CD4-positive, CD25-positive, alpha-beta regulatory T cell (primary cell): ENCODE measurements around the gene SMURF1. TPM values are rescaled to one million over a fixed set of nuclear protein-coding genes. Genes with fewer than 3 reads are reported as not detected.
A peak's percentile ranks its signal among the peaks of the same experiment; 100 is the strongest.

Source experiments
- ATAC-seq, 2 donors: fragments of 150-1000 bp; cut with Tn5 transposase; one replicate each; pipeline ENCODE4 v1.10.0; 2021; ENCODE audit warnings: low read depth in 2 of 2, moderate number of reproducible peaks in 2 of 2, moderate library complexity in 1 of 2
- DNase-seq, 3 donors: peaks; one replicate each; pipeline versions ENCODE4 v3.0.0 to v3.0.0-alpha.2; 2012 to 2022; ENCODE audit warnings: mixed read lengths in 1 of 3
- H3K27ac ChIP-seq: one replicate; pipeline ENCODE4 v1.7.0; 2013; ENCODE audit warnings: mild to moderate bottlenecking, low read length; ENCODE audit not compliant: insufficient read depth, poor library complexity, severe bottlenecking
- H3K27me3 ChIP-seq: one replicate; pipeline ENCODE4 v1.7.0; 2013; ENCODE audit warnings: low read length; ENCODE audit not compliant: control insufficient read depth, insufficient read depth
- H3K36me3 ChIP-seq: one replicate; pipeline ENCODE4 v1.7.0; 2013; ENCODE audit warnings: mild to moderate bottlenecking, low read length, moderate library complexity; ENCODE audit not compliant: control insufficient read depth, insufficient read depth
- H3K4me1 ChIP-seq: 2 replicates; pipeline ENCODE4 v1.7.0; 2013; ENCODE audit warnings: mild to moderate bottlenecking, low read length; ENCODE audit not compliant: insufficient read depth, control insufficient read depth, poor library complexity, severe bottlenecking
- H3K4me3 ChIP-seq: one replicate; pipeline ENCODE4 v1.7.0; 2013; ENCODE audit warnings: low read depth, mild to moderate bottlenecking, low read length, moderate library complexity
- H3K9me3 ChIP-seq, 2 experiments: 1 replicate in 1 of 2; 2 replicates in 1 of 2; pipeline ENCODE4 v1.7.0; 2013; ENCODE audit warnings: low read length in 2 of 2, mild to moderate bottlenecking in 1 of 2, moderate library complexity in 1 of 2; ENCODE audit not compliant: control insufficient read depth in 2 of 2
- H3K27ac Mint-ChIP-seq, 3 donors: one replicate each; pipeline ENCODE4 v1.8.0; 2020 to 2022; ENCODE audit warnings: mild to moderate bottlenecking in 3 of 3, mixed read lengths in 3 of 3, moderate library complexity in 2 of 3
- H3K27me3 Mint-ChIP-seq: one replicate; pipeline ENCODE4 v1.8.0; 2022; ENCODE audit warnings: mild to moderate bottlenecking, mixed read lengths
- H3K36me3 Mint-ChIP-seq: one replicate; pipeline ENCODE4 v1.8.0; 2020; ENCODE audit warnings: mixed read lengths
- H3K4me1 Mint-ChIP-seq, 4 donors: one replicate each; pipeline ENCODE4 v1.8.0; 2020 to 2022; ENCODE audit warnings: mixed read lengths in 4 of 4, mild to moderate bottlenecking in 1 of 4
- H3K4me3 Mint-ChIP-seq, 4 donors: one replicate each; pipeline ENCODE4 v1.8.0; 2020 to 2022; ENCODE audit warnings: mild to moderate bottlenecking in 4 of 4, mixed read lengths in 4 of 4, moderate library complexity in 3 of 4
- H3K9me3 Mint-ChIP-seq, 7 donors: one replicate each; pipeline ENCODE4 v1.8.0; 2020 to 2022; ENCODE audit warnings: mixed read lengths in 7 of 7, mild to moderate bottlenecking in 3 of 7, moderate library complexity in 2 of 7
- polyA plus RNA-seq, 4 donors: library from polyadenylated mRNA; unstranded; fragments of 300-500 nt; fragmentation: Illumina TruSeq; gene quantifications; one replicate each; pipeline ENCODE4 v1.2.3, GENCODE V29; 2021
- total RNA-seq: library from RNA; stranded (reverse); gene quantifications from one replicate; pipeline ENCODE4 v1.2.3, GENCODE V29; 2022

SMURF1 gene
- total and polyA plus RNA-seq, 5 donors from 2014 or later: 1.3 to 35.3 (median 1.7) TPM

DNA sequence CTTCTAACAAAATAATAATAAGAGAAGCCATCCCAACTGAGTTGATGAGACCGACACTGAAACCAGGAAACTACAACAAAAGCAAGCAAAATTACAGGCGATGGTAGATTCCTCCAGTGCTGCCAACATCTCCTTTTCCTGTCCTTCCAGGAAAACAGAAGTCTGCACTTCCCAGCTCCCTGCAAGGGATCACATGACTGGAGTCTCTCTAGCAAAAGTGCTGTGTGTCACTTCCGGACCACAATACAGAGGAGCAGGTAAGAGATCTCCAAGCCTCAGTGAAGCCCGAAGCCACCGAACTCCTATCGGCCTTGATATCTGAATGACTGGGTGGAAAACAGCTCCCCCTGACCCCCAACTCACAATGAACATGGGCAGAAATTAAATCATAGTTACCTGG, 63.2 kb downstream of the SMURF1 start:
- Mint-ChIP-seq H3K4me3 (no peak overlapping the region), H3K27ac (no peak overlapping the region), H3K9me3 (no peaks in the 10 kb centered on the region), H3K36me3 (peaks cover 16% of the 10 kb centered on the region), H3K27me3 (no peaks in the 10 kb centered on the region), H3K4me1 (peaks cover 26 to 50% (median 31%) of the 10 kb centered on the region in 4 donors)
- Histone ChIP-seq H3K27ac (no peak overlapping the region), H3K36me3 (no peaks in the 10 kb centered on the region), H3K4me3 (no peak overlapping the region), H3K4me1 (no peaks in the 10 kb centered on the region), H3K27me3 (no peaks in the 10 kb centered on the region), H3K9me3 (no peaks in the 10 kb centered on the region)
- no peak for ATAC-seq
- no peak for DNase-seq

DNA sequence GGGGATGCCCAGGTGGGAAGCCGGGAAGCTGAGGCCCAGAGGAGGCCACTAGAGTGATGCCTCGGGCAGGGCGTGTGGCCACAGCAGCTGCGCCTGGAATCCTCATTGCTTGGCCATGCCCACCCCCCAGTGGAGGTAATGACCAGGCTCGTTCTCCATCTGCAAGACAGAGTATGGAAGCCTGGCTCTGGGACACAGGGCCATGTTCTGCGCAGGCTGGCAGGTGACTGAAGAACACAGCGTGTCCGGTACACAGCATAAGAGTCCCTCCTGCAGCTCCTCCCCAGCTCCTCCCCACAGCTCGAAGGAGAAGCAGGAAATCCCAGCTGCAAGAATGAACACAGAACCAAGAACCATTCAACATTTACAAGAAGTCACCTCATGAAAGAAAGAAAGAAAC, 64.8 kb downstream of the SMURF1 start:
- Mint-ChIP-seq H3K36me3 (peaks cover 9% of the 10 kb centered on the region), H3K4me3 (no peak overlapping the region), H3K27me3 (no peaks in the 10 kb centered on the region), H3K27ac (peak overlapping the region; percentile 11 to 77 (median 41)), H3K9me3 (no peaks in the 10 kb centered on the region), H3K4me1 (peaks cover 20 to 48% (median 33%) of the 10 kb centered on the region in 4 donors)
- no peaks in the 10 kb centered on the region for H3K4me1 ChIP-seq
- H3K36me3 ChIP-seq: no peaks in the 10 kb centered on the region
- H3K27me3 ChIP-seq: no peaks in the 10 kb centered on the region
- H3K27ac ChIP-seq: no peak overlapping the region
- ATAC-seq (no peak), DNase-seq (peak in 1 of 3 donors; percentile 54)
- H3K4me3 ChIP-seq: no peak overlapping the region
- H3K9me3 ChIP-seq: no peaks in the 10 kb centered on the region

DNA sequence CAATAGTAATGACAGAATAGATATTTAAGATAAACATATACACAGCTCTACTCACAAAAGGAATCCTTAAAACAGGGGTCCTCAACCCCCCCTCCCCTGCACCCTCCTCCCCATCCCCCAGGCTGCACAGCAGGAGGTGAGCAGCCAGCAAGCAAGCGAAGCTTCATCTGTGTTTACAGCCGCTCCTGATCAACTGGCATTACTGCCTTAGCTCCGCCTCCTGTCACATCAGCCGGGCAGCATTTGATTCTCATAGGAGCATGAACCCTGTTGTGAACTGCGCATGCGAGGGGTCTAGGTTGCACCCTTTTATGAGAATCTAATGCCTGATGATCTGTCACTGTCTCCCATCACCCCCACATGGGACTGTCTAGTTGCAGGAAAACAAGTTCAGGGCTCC, 65.5 kb downstream of the SMURF1 start:
- Histone ChIP-seq H3K36me3 (no peaks in the 10 kb centered on the region), H3K9me3 (no peaks in the 10 kb centered on the region), H3K4me3 (no peak overlapping the region), H3K27ac (no peak overlapping the region), H3K27me3 (no peaks in the 10 kb centered on the region), H3K4me1 (no peaks in the 10 kb centered on the region)
- H3K27ac Mint-ChIP-seq: no peak overlapping the region
- H3K27me3 Mint-ChIP-seq: no peaks in the 10 kb centered on the region
- DNase-seq (no peak), ATAC-seq (no peak)
- H3K9me3 Mint-ChIP-seq: no peaks in the 10 kb centered on the region
- H3K36me3 Mint-ChIP-seq: peaks cover 9% of the 10 kb centered on the region
- H3K4me1 Mint-ChIP-seq: peaks cover 18 to 42% (median 32%) of the 10 kb centered on the region in 4 donors
- H3K4me3 Mint-ChIP-seq: no peak overlapping the region

DNA sequence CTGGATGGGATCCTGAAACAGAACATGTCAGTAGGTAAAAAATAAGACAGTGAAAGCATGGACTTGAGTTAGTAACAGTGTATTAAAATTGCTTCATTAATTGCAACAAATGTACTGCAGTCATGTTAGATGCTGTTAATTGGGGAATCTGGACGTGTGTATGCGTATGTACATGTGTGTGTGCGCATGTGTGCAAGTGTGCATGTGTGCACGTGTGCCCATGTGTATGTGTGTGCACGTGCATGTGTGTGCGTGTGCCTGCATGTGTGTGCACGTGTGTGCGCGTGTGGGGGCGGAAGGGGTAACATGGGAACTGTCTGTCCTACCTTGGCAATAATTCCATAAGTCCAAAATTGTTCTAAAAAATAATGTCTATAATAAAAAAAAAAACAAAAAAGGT, 67.3 kb downstream of the SMURF1 start:
- Mint-ChIP-seq H3K4me1 (peaks cover 13 to 31% (median 27%) of the 10 kb centered on the region in 4 donors), H3K27ac (peak overlapping the region in 1 of 3 donors; percentile 48), H3K36me3 (peaks cover 9% of the 10 kb centered on the region), H3K4me3 (peak overlapping the region in 1 of 4 donors; percentile 2), H3K27me3 (no peaks in the 10 kb centered on the region), H3K9me3 (no peaks in the 10 kb centered on the region)
- no peaks in the 10 kb centered on the region for H3K9me3 ChIP-seq
- no peak overlapping the region for H3K4me3 ChIP-seq
- no peak overlapping the region for H3K27ac ChIP-seq
- H3K36me3 ChIP-seq: no peaks in the 10 kb centered on the region
- DNase-seq (peak in 1 of 3 donors; percentile 4), ATAC-seq (no peak)
- no peaks in the 10 kb centered on the region for H3K4me1 ChIP-seq
- H3K27me3 ChIP-seq: no peaks in the 10 kb centered on the region

DNA sequence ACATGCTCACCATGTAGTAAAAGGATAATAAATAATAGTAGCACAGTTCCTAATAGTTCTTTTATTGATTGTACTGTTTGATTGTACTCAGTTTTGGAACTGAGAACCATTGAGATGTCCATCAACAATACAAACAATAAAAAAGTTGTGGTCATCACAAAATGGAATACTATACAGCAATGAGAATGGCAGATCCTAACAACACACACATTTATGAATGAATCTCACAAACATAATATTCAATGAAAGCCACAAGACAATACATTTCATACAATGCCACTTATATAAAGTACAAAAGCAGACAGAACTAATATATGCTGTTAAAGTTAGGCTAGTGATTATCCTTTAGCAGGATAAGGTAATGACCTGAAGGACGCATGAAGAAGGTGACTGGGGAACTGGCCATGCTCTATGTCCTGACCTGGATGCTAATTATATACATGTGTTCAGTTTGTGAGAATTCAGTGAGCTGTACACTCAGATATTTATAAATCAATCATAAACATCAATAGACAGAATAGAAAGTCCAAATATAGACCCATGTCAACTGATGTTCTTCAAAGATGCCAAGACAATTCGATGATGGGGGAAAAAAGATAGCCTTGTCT, 70.0 kb downstream of the SMURF1 start:
- no peaks in the 10 kb centered on the region for H3K27me3 Mint-ChIP-seq
- H3K4me1 Mint-ChIP-seq: peaks cover 14 to 17% (median 15%) of the 10 kb centered on the region in 4 donors
- no peak overlapping the region for H3K27ac Mint-ChIP-seq
- Histone ChIP-seq H3K4me3 (no peak overlapping the region), H3K27ac (no peak overlapping the region), H3K9me3 (no peaks in the 10 kb centered on the region), H3K4me1 (no peaks in the 10 kb centered on the region), H3K36me3 (no peaks in the 10 kb centered on the region), H3K27me3 (no peaks in the 10 kb centered on the region)
- H3K9me3 Mint-ChIP-seq: no peaks in the 10 kb centered on the region
- DNase-seq (no peak), ATAC-seq (no peak)
- H3K4me3 Mint-ChIP-seq: no peak overlapping the region
- peaks cover 9% of the 10 kb centered on the region for H3K36me3 Mint-ChIP-seq

DNA sequence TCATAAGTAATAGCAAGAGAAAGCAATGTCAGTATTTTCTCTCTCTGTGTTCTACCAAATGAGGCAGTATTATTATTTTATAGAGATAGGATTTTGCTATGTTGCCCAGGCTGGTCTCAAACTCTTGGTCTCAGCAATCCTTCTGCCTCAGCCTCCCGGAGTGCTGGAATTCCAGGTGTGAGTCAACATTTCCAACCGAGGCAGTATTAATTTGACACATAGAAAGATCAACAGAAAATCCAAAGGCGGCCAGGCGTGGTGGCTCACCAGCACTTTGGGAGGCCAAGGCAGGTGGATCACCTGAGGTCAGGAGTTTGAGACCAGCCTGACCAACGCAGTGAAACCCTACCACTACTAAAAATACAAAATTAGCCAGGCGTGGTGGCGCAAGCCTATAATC, 71.8 kb downstream of the SMURF1 start:
- H3K4me1 ChIP-seq: no peaks in the 10 kb centered on the region

DNA sequence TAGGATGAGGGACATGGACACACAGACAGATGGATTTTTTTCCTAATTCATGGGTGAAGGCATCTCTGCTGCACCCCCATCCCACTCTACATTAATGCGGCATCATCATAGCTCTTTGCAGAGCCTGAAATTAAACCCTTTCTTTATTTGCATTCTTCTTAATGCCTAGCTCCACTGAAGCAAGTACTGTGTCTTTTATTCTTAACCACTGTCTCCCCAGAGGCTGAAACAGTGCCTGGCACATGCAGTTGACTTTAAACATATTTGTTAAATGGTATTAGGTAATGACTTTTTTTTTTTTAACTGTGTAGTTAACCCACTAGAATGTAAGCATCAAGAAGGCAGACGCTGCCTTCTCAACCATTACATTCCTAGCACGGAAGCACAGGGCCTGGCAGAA, 73.5 kb downstream of the SMURF1 start:
- Histone ChIP-seq H3K27ac (no peak overlapping the region), H3K4me1 (no peaks in the 10 kb centered on the region), H3K27me3 (no peaks in the 10 kb centered on the region), H3K4me3 (no peak overlapping the region), H3K36me3 (no peaks in the 10 kb centered on the region), H3K9me3 (no peaks in the 10 kb centered on the region)
- Mint-ChIP-seq H3K9me3 (no peaks in the 10 kb centered on the region), H3K4me1 (peaks cover 13 to 28% (median 21%) of the 10 kb centered on the region in 4 donors), H3K36me3 (peaks cover 3% of the 10 kb centered on the region), H3K27ac (no peak overlapping the region), H3K27me3 (no peaks in the 10 kb centered on the region), H3K4me3 (no peak overlapping the region)
- ATAC-seq (no peak), DNase-seq (no peak)

More for the DNA sequence above, 71.8 kb downstream of the SMURF1 start:
- Histone ChIP-seq H3K9me3 (no peaks in the 10 kb centered on the region), H3K36me3 (no peaks in the 10 kb centered on the region), H3K27ac (no peak overlapping the region), H3K27me3 (no peaks in the 10 kb centered on the region), H3K4me3 (no peak overlapping the region)
- peaks cover 9% of the 10 kb centered on the region for H3K36me3 Mint-ChIP-seq
- ATAC-seq (no peak), DNase-seq (no peak)
- no peaks in the 10 kb centered on the region for H3K9me3 Mint-ChIP-seq
- H3K4me1 Mint-ChIP-seq: peaks cover 20 to 28% (median 22%) of the 10 kb centered on the region in 4 donors
- H3K27ac Mint-ChIP-seq: no peak overlapping the region
- H3K4me3 Mint-ChIP-seq: no peak overlapping the region
- H3K27me3 Mint-ChIP-seq: no peaks in the 10 kb centered on the region
